ENCODE results near the gene LAD1.

GRCh38 chr1:201422026-201422425 is 22.9 kb upstream of the LAD1 start:
- TF ChIP-seq, protein P1, sequence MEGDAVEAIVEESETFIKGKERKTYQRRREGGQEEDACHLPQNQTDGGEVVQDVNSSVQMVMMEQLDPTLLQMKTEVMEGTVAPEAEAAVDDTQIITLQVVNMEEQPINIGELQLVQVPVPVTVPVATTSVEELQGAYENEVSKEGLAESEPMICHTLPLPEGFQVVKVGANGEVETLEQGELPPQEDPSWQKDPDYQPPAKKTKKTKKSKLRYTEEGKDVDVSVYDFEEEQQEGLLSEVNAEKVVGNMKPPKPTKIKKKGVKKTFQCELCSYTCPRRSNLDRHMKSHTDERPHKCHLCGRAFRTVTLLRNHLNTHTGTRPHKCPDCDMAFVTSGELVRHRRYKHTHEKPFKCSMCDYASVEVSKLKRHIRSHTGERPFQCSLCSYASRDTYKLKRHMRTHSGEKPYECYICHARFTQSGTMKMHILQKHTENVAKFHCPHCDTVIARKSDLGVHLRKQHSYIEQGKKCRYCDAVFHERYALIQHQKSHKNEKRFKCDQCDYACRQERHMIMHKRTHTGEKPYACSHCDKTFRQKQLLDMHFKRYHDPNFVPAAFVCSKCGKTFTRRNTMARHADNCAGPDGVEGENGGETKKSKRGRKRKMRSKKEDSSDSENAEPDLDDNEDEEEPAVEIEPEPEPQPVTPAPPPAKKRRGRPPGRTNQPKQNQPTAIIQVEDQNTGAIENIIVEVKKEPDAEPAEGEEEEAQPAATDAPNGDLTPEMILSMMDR (IDR thresholded peaks at IDR 0.05 in 8 of 11, conservative IDR thresholded peaks at IDR 0.05 in 3 of 11): no peak
- TF ChIP-seq POLR2A (IDR thresholded peaks at IDR 0.05) (no peak), POLR2AphosphoS5 (IDR thresholded peaks at IDR 0.05) (no peak)
